Trophoblast cell (in vitro differentiated cells and primary cell): ENCODE measurements around the gene TRPM8.

Source experiments
- DNase-seq, 2 donors: peaks; one replicate each; pipeline ENCODE4 v3.0.0-alpha.2; 2016
- H2AFZ ChIP-seq: 2 replicates; pipeline ENCODE4 v1.6.1; 2013; ENCODE audit warnings: low read length, moderate library complexity, mild to moderate bottlenecking; ENCODE audit not compliant: insufficient read depth, poor library complexity
- H2AK5ac ChIP-seq: 2 replicates; pipeline ENCODE4 v1.6.1; 2013; ENCODE audit warnings: mild to moderate bottlenecking, low read length
- H2BK120ac ChIP-seq: 2 replicates; pipeline ENCODE4 v1.6.1; 2013; ENCODE audit warnings: low read length, mild to moderate bottlenecking, moderate library complexity; ENCODE audit not compliant: insufficient read depth, poor library complexity
- H2BK12ac ChIP-seq: 2 replicates; pipeline ENCODE4 v1.6.1; 2013; ENCODE audit warnings: mild to moderate bottlenecking, low read length, moderate library complexity
- H2BK5ac ChIP-seq: 2 replicates; pipeline ENCODE4 v1.6.1; 2013; ENCODE audit warnings: low read length, low read depth, moderate library complexity, mild to moderate bottlenecking; ENCODE audit not compliant: poor library complexity
- H3K14ac ChIP-seq: 2 replicates; pipeline ENCODE4 v1.6.1; 2013; ENCODE audit warnings: mild to moderate bottlenecking, low read length
- H3K18ac ChIP-seq: 2 replicates; pipeline ENCODE4 v1.6.1; 2013; ENCODE audit warnings: mild to moderate bottlenecking, low read length
- H3K23ac ChIP-seq: 2 replicates; pipeline ENCODE4 v1.6.1; 2013; ENCODE audit warnings: low read length
- H3K27ac ChIP-seq: 2 replicates; pipeline ENCODE4 v1.5.1; 2013; ENCODE audit warnings: low read depth, mild to moderate bottlenecking, inconsistent platforms, low read length, moderate library complexity
- H3K27me3 ChIP-seq: 2 replicates; pipeline ENCODE4 v1.6.1; 2013; ENCODE audit warnings: inconsistent platforms, mild to moderate bottlenecking, low read length, moderate library complexity; ENCODE audit not compliant: insufficient read depth
- H3K36me3 ChIP-seq, 2 experiments: 1 replicate in 1 of 2; 2 replicates in 1 of 2; pipeline ENCODE4 v1.6.1; 2013; ENCODE audit warnings: low read length in 2 of 2, mild to moderate bottlenecking in 2 of 2, moderate library complexity in 1 of 2; ENCODE audit not compliant: insufficient read depth in 2 of 2, control insufficient read depth in 1 of 2
- H3K4ac ChIP-seq: 2 replicates; pipeline ENCODE4 v1.6.1; 2013; ENCODE audit warnings: low read depth, mild to moderate bottlenecking, low read length, moderate library complexity
- H3K4me1 ChIP-seq, 2 experiments: 1 replicate in 1 of 2; 2 replicates in 1 of 2; pipeline ENCODE4 v1.6.1; 2013; ENCODE audit warnings: low read length in 2 of 2, mild to moderate bottlenecking in 2 of 2, moderate library complexity in 1 of 2; ENCODE audit not compliant: insufficient read depth in 2 of 2, control insufficient read depth in 1 of 2
- H3K4me2 ChIP-seq: 2 replicates; pipeline ENCODE4 v1.6.1; 2013; ENCODE audit warnings: inconsistent platforms, mild to moderate bottlenecking, low read length, moderate library complexity
- H3K4me3 ChIP-seq: 2 replicates; pipeline ENCODE4 v1.5.1; 2013; ENCODE audit warnings: mild to moderate bottlenecking, low read depth, low read length, inconsistent platforms
- H3K79me1 ChIP-seq: one replicate; pipeline ENCODE4 v1.6.1; 2013; ENCODE audit warnings: low read length
- H3K79me2 ChIP-seq: 2 replicates; pipeline ENCODE4 v1.6.1; 2013; ENCODE audit warnings: low read length, mild to moderate bottlenecking; ENCODE audit not compliant: control insufficient read depth, insufficient read depth, poor library complexity
- H3K9ac ChIP-seq: 2 replicates; pipeline ENCODE4 v1.6.1; 2013; ENCODE audit warnings: mild to moderate bottlenecking, low read length
- H3K9me3 ChIP-seq: 2 replicates; pipeline ENCODE4 v1.6.1; 2013; ENCODE audit warnings: low read depth, mild to moderate bottlenecking, control low read depth, inconsistent platforms, low read length; ENCODE audit not compliant: insufficient read depth
- H4K12ac ChIP-seq: 2 replicates; pipeline ENCODE4 v1.6.1; 2013; ENCODE audit warnings: low read depth, mild to moderate bottlenecking, low read length, moderate library complexity
- H4K8ac ChIP-seq: 2 replicates; pipeline ENCODE4 v1.6.1; 2013; ENCODE audit warnings: low read depth, mild to moderate bottlenecking, low read length, moderate library complexity
- H4K91ac ChIP-seq: one replicate; pipeline ENCODE4 v1.6.1; 2013; ENCODE audit warnings: low read depth, mild to moderate bottlenecking, low read length, moderate library complexity
- WGBS: extraction: QIAGEN DNeasy Blood & Tissue Kit; methylation state at CpG from one replicate; pipeline ENCODE4 v1.1.7; 2013; ENCODE audit warnings: missing lambda C conversion rate; ENCODE audit not compliant: insufficient read length, insufficient coverage; ENCODE audit errors: extremely low coverage; 5-methylcytosine and 5-hydroxymethylcytosine counted together

The TRPM8 gene

GRCh38 chr2:233934524-233934923, 17.4 kb downstream of the TRPM8 start:
- Histone ChIP-seq H3K79me2 (no peaks in the 10 kb centered on the region), H4K12ac (no peak overlapping the region), H2BK120ac (no peak overlapping the region), H3K23ac (no peak overlapping the region), H3K4me2 (no peak overlapping the region), H4K8ac (no peak overlapping the region), H3K79me1 (no peaks in the 10 kb centered on the region), H4K91ac (no peak overlapping the region), H3K4me3 (no peak overlapping the region), H3K4ac (no peak overlapping the region), H3K9ac (no peak overlapping the region), H3K4me1 (no peaks in the 10 kb centered on the region), H3K27me3 (no peaks in the 10 kb centered on the region), H3K18ac (no peak overlapping the region), H2BK5ac (no peak overlapping the region), H3K14ac (no peak overlapping the region), H2BK12ac (no peak overlapping the region), H2AFZ (no peak overlapping the region), H3K36me3 (no peaks in the 10 kb centered on the region), H3K27ac (no peak overlapping the region), H2AK5ac (no peak overlapping the region), H3K9me3 (no peaks in the 10 kb centered on the region)
- no CpG with 5 or more reads among the region's 1 CpG for WGBS
- no peak for DNase-seq

- no peak for DNase-seq
- Histone ChIP-seq H3K9ac (no peak overlapping the region), H3K4me3 (no peak overlapping the region), H4K91ac (no peak overlapping the region), H3K4me2 (no peak overlapping the region), H2BK120ac (no peak overlapping the region), H3K79me2 (no peaks in the 10 kb centered on the region), H4K8ac (no peak overlapping the region), H3K4ac (no peak overlapping the region), H3K4me1 (no peaks in the 10 kb centered on the region), H3K36me3 (no peaks in the 10 kb centered on the region), H4K12ac (no peak overlapping the region), H3K18ac (no peak overlapping the region), H2AFZ (no peak overlapping the region), H3K27ac (no peak overlapping the region), H3K23ac (no peak overlapping the region), H2AK5ac (no peak overlapping the region), H3K14ac (no peak overlapping the region), H2BK12ac (no peak overlapping the region), H3K79me1 (no peaks in the 10 kb centered on the region), H3K27me3 (no peaks in the 10 kb centered on the region), H3K9me3 (no peaks in the 10 kb centered on the region), H2BK5ac (no peak overlapping the region)
- no CpG with 5 or more reads among the region's 1 CpG for WGBS
These were observed 18.3 kb downstream of the TRPM8 start for GRCh38 chr2:233935426-233935825.

GRCh38 chr2:233936089-233936488, 18.9 kb downstream of the TRPM8 start:
- Histone ChIP-seq H2AK5ac (no peak overlapping the region), H3K9ac (no peak overlapping the region), H2BK120ac (no peak overlapping the region), H2BK5ac (no peak overlapping the region), H3K14ac (no peak overlapping the region), H3K23ac (no peak overlapping the region), H3K4ac (no peak overlapping the region), H3K79me2 (no peaks in the 10 kb centered on the region), H3K27ac (no peak overlapping the region), H4K91ac (no peak overlapping the region), H3K4me3 (no peak overlapping the region), H3K4me1 (no peaks in the 10 kb centered on the region), H4K12ac (no peak overlapping the region), H3K36me3 (no peaks in the 10 kb centered on the region), H3K27me3 (no peaks in the 10 kb centered on the region), H2BK12ac (no peak overlapping the region), H3K18ac (no peak overlapping the region), H3K79me1 (no peaks in the 10 kb centered on the region), H3K4me2 (no peak overlapping the region), H4K8ac (no peak overlapping the region), H2AFZ (no peak overlapping the region), H3K9me3 (no peaks in the 10 kb centered on the region)
- no peak for DNase-seq
- no CpG with 5 or more reads among the region's 7 CpGs for WGBS

DNA sequence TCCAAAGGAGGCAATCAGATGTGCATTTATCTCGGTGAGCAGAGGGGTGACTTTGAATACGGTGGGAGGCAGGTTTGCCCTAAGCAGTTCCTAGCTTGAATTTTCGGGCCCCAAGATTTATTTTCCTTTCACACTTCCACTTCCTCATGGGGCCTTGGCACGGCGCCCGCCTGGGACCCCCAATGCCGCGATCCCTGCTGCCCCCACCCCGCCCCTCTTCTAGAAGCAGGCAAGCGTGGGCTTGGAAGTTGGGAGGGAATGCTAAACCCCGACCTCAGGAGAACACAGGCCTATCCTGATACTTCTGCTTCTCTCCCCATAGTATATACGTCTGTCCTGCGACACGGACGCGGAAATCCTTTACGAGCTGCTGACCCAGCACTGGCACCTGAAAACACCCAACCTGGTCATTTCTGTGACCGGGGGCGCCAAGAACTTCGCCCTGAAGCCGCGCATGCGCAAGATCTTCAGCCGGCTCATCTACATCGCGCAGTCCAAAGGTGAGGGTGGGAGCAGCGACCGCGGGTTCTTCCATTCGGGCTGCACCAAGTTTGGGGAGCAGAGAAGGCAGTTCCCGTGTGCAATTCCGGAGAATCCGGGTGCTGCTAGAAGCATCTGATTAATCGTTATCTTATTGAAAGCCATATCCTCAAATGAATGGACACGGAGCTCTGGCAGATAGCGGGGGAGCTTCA, 21.6 kb downstream of the TRPM8 start:
- H3K27me3 ChIP-seq = no peaks in the 10 kb centered on the region
- no peaks in the 10 kb centered on the region for H3K79me1 ChIP-seq
- no peak for DNase-seq
- H3K4ac ChIP-seq = no peak overlapping the region
- no peak overlapping the region for H4K8ac ChIP-seq
- H3K4me1 ChIP-seq = no peaks in the 10 kb centered on the region
- H2BK120ac ChIP-seq = no peak overlapping the region
- H3K4me3 ChIP-seq = no peak overlapping the region
- no peaks in the 10 kb centered on the region for H3K36me3 ChIP-seq
- WGBS = no CpG with 5 or more reads among the region's 36 CpGs
- no peak overlapping the region for H2AK5ac ChIP-seq
- H3K27ac ChIP-seq = no peak overlapping the region
- no peak overlapping the region for H3K18ac ChIP-seq
- no peak overlapping the region for H2AFZ ChIP-seq
- no peak overlapping the region for H2BK12ac ChIP-seq
- no peak overlapping the region for H3K23ac ChIP-seq
- no peak overlapping the region for H3K14ac ChIP-seq
- no peak overlapping the region for H4K12ac ChIP-seq
- no peak overlapping the region for H3K9ac ChIP-seq
- H3K79me2 ChIP-seq = no peaks in the 10 kb centered on the region
- H2BK5ac ChIP-seq = no peak overlapping the region
- H4K91ac ChIP-seq = no peak overlapping the region
- H3K4me2 ChIP-seq = peak overlapping the region; percentile 21
- no peaks in the 10 kb centered on the region for H3K9me3 ChIP-seq
